GM15510 (cell line): ENCODE data around the gene ANK3.

ENCODE experiments used
- POLR2A ChIP-seq: IDR thresholded peaks from 3 replicates; pipeline ENCODE4 v1.6.1; 2011; ENCODE audit warnings: borderline replicate concordance; ENCODE audit not compliant: insufficient read length; ENCODE audit errors: extremely low read depth

ANK3 gene

DNA sequence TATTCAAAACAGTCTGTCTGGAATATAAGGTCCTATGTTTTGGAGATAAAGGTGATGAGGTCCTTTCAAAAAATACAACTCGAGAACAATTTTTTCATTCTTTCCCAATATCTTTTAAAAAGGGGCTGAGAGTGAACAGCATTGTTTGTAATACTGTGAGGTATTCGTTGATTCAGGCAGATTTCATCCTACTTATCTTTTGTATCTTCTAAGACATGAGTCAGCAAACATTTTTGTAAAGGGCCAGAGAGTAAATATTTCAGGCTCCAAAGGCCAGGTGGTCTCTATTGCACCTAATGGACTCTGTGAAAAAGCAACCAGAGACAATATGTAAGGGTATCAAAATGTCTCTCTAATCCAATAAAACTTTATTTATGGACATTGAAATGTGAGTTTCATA lies 8.1 kb upstream of the ANK3 start:
- no peak for TF ChIP-seq POLR2A

DNA sequence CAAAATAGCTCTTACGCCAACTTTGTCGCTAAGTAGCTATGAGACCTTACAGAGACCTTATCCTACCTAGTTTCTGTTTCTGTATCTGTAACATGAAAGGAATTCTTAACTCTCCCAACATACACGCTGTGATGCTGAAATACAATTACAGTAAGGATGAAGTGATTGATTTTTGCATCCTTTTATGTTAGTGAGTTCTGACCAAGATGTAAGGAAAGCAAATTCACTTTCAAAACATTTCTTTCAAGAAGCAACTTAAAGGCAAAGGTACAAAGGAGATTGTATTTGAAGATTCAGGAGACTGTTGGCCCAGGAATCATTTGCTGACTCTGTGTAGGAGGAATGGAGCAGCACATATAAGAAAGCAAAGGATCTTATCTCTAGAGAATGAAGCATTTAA lies 7.1 kb upstream of the ANK3 start:
- no peak for TF ChIP-seq POLR2A

DNA sequence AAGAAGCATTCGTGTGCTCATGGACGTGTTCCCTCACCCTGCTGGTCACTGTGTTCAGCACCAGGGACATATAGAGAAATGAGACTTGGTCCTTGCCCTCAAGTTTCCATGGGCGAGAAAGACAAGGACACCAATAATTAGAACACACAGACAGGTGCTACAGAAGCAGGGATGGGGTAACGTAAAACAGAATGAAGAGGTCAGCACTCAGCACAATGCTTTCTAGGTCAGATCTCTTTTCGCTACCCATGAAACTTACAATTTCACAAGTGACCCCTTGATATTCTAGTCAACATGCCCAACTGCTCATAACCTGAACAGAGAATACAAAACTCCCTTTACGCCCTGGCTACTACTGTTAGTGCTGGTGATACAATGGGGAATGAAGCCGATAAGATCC lies 6.0 kb upstream of the ANK3 start:
- no peak for TF ChIP-seq POLR2A

DNA sequence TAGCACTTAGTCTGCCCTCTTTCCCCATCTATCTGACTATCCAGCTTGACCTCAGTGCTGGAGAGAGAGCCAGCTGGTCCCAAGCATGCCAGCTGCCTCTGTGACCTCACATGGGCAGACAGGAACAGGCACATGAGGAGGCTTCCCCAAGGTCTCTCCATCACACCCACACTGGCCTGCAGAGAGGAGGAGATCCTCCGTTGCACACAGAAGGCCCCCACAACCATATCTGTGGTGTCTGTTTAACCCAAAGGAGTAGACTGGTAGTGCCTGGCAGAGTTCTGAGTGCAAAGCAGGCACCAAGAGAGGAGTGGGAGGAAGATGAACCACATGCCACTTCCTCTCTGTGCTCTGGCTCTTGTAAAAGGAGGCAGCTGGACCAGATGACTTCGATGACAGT lies 4.8 kb upstream of the ANK3 start:
- no peak for TF ChIP-seq POLR2A

DNA sequence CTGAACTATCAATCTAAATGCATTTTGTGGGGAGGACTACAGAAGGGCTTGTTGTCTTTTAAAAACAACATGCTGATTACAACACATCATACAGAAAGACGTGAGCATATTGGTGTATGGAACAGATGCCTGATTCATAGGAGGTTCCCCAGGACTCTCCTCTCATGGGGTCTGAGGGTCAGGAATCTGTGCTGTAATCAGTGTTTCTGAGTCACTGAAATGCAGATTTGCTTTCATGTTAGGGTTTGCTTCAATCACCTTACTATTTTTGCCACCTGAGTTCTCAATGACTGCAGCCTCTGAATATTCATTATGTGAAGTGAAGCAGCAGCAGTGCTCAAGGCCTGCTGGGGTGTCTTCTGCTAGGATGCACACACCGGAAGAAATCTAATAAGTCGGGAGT lies 550 bp upstream of the ANK3 start:
- TF ChIP-seq POLR2A: no peak

DNA sequence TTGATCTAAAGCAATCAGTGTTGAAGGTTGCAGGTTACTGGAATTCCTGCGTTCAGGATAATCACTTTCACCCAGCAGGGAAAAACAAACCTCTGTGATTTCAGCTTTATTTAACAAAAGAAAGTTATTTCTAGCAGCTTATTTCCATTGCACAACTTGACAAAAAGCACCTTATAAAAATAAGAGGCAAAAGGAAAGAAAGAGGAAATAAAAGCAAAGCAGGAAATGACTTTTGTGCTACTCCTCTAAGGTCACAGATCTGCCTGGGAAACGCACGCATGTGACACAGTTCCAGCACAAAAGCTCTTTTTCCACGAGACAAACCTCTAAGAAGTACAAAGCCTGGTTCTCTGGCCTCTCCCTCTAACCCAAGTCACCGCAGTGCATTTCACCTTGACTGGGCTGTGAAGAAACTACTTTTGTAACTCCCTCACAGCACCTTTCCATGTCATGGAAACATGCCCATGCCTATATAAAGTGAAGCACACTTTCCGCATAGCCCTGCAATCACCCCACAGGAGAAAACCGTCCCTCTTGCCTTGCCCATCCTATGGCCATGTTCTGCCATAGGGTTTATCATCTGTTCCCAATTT lies 870 bp downstream of the ANK3 start:
- no peak for TF ChIP-seq POLR2A

DNA sequence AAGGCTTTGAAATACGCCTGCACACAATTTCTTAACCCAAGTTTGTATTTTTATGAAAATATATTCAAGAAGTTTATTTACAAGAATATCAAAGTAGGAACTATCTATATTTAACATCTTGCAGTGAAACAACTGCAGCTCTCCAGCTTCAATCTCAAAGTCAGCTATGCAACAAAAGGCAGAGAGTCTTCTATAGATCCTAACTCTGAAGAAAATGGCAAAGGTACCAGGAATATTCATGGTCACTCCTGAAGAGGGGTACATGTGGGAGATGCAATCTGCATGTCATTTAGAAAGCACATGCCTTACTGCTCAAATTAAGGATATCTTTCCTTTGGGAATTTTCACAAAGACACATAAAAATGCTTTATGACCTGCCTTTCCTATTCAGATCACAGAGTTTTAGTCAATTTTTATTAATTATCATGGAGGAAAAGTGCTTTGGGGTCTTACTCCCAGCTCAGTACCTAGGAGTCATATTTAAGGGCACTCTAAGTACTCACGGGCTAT lies 1.5 kb downstream of the ANK3 start:
- no peak for TF ChIP-seq POLR2A

DNA sequence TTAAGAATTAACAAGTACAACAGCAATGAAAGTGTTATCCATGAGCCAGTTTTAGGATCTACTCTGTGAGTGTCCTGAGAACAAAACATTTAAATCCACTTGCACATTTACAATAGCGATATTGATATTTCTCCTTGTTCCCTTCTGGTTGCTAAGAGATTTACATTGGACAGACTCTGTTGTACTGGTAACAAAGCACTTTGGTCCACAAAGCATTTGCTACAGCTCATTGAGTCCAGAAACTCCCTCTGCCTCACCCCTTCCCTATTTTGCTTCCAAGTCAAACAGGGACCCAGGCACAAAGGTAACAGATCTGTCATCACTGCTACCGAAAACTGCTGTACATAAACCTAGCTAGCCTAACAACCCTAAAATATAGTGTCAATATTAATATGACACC lies 2.1 kb downstream of the ANK3 start:
- no peak for TF ChIP-seq POLR2A

DNA sequence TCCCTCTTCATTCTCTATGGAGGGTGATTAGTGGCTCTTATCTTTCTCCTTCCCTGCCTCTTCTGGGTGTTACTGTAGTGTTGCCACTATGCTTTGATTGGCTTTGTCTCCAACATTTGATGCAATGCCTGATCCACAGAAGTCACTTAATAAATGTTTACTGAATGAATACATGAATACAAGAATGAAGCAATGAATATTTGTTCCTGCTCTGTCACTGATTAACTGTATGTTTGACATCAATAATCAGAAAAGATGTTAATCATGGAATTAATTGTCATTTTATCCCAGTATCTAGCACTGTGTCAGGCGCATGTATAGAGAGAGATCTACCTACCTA lies 4.3 kb downstream of the ANK3 start:
- TF ChIP-seq POLR2A: no peak

DNA sequence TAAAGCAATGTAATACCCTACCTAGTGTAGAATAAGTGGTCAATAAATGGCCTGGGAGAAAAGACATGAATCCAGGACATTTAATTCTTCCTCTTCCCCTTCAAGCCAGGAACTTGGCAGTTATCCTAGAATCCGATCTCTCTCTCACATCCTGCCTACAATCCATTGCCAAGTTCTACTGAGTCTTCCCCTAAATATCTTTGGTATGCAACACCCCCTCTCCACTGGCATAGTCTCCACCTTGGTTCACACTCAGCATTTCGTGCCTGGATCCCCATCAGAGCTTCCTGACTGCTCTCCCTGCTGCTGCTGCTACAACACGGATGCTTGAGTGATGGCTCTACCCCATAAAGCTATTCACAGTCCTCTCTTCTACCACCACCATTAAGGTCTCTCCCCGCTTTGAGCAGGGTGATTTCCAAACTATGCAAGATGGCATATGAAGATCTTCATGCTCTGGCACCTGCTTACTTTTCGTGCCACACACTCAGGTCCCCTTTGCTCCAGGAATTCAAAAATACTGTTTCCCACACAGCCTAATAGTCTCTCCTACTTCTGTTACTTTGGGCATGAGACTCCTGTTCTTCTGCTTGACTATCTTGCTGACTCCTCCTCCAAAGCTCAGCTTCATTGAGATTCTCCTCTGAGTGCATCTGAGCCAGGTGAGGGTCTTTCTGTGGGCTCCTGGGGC lies 4.8 kb downstream of the ANK3 start:
- TF ChIP-seq POLR2A: no peak

DNA sequence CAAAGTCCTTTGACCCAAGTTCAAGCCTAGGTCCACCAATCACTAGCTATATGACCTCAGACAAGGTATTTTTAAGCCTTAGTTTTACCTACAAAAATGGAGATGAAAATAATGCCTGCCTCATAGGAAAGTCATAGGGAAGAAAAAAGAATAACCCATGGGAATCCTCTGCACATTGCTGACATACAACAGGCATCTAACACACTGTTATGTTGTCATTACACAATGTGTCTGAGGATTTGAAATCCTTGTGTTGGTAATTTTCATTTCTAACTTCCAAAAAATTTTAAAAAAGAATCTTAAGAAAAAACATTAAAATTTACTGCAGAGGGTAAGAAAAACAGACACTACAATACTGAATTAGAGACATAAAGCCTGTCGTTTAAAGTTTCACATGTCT lies 5.7 kb downstream of the ANK3 start:
- TF ChIP-seq POLR2A: no peak

DNA sequence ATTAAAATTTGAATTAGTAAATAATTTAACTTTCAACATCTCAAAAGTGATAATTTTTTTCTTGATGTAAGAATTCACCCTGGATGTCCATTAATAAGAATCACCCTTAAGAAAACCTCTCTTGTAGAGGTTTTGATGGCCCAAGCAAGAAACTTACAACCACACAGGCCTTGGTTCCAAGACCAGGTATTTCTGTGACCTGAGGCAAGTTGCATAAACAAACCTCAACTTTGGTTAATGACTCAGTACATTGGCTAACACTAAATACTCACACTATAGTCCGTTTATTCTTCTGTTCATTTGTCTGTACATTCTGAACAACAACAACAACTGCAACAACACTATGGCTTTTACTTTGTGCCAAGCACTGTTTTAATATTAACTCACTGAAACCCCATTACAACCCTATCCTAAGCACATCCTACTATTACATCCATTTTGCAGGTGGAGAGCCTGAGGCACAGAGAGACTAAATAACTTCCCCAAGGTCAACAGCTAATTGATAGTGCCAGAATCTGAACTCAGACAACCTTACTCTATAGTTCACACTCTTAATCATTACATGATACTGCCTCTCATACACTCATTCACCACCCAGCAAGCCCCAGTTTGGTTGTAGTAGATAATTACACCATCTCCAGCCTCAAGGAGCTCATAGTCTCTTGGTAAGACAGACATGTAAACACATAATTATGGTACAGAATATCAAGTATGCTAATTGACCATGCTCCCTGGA lies 6.6 kb downstream of the ANK3 start:
- TF ChIP-seq POLR2A: no peak

DNA sequence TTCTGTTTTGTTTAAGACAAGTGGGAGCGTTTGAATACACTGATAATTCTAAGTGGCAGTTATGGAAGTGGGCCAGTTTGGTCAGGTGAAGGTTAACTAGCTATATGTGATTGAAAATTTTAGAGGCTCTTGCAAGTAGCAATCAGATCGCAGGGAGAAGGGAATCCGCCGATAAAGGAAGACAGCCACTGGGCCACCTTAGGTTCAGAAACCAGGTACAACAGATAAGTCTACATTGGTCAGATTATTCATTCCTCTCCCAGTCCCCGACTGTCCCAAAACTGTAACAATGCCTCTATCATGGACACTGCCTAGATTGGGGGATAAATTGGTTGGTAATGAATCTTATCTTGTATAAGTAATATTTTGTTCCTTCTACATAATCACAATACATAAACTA lies 8.9 kb downstream of the ANK3 start:
- TF ChIP-seq POLR2A: no peak

DNA sequence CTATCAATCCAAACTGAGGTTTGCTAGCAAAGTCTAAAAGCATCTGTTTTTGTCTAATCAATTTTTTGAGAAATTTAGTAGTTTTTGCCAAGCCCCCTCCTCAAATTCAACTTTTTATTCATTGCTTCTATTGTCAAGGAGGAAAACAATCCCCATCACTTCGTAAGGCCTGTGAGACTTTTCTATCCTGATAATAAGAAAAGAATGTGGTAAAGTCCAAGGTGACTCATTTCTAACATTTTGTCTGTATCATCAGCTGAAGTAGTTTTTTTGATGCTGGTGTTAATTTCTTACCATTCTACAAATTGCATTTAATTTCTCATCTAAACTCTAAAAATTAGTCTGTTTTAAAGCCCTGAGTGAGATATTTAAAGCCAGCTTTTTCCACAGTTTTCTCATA lies 11.7 kb downstream of the ANK3 start:
- TF ChIP-seq POLR2A: no peak

DNA sequence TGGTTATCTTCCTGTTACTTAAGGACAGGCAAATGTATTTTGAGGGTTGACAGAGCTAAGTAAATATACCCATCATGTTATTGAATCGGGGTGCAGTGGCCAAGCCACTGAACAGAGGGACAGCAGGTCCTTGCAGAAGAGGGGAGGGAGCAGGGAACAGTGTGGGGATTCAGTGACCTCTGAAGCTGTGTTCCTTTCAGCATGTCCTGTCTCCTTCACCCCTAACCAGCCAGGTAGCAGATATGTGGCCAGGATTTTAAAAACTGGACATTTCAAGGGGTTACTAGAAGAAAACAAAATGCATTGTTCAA lies 12.7 kb downstream of the ANK3 start:
- no peak for TF ChIP-seq POLR2A
